Measurements from ENCODE around the gene PREX1. TPM values are rescaled to one million over a fixed set of nuclear protein-coding genes. Genes with fewer than 3 reads are reported as not detected.

PREX1 gene
- total RNA-seq, 1 experiment from 2014 or later: 20.0 TPM

DNA sequence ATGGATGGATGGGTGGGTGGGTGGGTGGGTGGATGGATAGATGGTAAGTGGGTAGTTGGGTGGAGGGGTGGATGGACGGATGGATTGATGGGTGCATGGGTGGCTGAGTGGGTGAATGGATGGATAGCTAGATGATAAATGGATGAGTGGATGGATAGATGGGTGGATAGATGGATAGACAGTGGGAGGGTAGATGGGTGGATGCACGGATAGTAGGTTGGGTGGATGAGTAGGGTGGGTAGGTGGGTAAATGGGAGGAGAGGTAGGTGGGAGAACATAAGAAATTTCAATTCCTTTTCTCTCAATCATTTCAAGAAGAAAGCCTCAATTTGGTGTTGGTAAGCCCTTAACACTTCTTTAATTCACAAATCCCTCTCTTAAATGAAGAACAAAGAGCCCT is 186.9 kb downstream of the PREX1 start:
- H3K4me1 ChIP-seq (ENCODE audit: control insufficient read depth, insufficient read depth, low read length): no peaks in the 10 kb centered on the region
- BruUV-seq (replicated peaks): no TSS peak
- no peak for DNase-seq (ENCODE audit: low read depth, low spot score)
- no peaks in the 10 kb centered on the region for H3K27me3 ChIP-seq (ENCODE audit: control insufficient read depth, insufficient read depth, low read length)
- no peak for TF ChIP-seq SIN3A (IDR thresholded peaks at IDR 0.05; ENCODE audit: borderline replicate concordance, insufficient read depth, low read depth, low read length)
- TF ChIP-seq POLR2AphosphoS5 (IDR thresholded peaks at IDR 0.05; ENCODE audit: low read depth, low read length): no peak
- TF ChIP-seq, protein P1, sequence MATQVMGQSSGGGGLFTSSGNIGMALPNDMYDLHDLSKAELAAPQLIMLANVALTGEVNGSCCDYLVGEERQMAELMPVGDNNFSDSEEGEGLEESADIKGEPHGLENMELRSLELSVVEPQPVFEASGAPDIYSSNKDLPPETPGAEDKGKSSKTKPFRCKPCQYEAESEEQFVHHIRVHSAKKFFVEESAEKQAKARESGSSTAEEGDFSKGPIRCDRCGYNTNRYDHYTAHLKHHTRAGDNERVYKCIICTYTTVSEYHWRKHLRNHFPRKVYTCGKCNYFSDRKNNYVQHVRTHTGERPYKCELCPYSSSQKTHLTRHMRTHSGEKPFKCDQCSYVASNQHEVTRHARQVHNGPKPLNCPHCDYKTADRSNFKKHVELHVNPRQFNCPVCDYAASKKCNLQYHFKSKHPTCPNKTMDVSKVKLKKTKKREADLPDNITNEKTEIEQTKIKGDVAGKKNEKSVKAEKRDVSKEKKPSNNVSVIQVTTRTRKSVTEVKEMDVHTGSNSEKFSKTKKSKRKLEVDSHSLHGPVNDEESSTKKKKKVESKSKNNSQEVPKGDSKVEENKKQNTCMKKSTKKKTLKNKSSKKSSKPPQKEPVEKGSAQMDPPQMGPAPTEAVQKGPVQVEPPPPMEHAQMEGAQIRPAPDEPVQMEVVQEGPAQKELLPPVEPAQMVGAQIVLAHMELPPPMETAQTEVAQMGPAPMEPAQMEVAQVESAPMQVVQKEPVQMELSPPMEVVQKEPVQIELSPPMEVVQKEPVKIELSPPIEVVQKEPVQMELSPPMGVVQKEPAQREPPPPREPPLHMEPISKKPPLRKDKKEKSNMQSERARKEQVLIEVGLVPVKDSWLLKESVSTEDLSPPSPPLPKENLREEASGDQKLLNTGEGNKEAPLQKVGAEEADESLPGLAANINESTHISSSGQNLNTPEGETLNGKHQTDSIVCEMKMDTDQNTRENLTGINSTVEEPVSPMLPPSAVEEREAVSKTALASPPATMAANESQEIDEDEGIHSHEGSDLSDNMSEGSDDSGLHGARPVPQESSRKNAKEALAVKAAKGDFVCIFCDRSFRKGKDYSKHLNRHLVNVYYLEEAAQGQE (IDR thresholded peaks at IDR 0.05; ENCODE audit: insufficient read depth in 1 of 2, low read depth in 2 of 2, low read length in 1 of 2): no peak
- TF ChIP-seq, protein P2, sequence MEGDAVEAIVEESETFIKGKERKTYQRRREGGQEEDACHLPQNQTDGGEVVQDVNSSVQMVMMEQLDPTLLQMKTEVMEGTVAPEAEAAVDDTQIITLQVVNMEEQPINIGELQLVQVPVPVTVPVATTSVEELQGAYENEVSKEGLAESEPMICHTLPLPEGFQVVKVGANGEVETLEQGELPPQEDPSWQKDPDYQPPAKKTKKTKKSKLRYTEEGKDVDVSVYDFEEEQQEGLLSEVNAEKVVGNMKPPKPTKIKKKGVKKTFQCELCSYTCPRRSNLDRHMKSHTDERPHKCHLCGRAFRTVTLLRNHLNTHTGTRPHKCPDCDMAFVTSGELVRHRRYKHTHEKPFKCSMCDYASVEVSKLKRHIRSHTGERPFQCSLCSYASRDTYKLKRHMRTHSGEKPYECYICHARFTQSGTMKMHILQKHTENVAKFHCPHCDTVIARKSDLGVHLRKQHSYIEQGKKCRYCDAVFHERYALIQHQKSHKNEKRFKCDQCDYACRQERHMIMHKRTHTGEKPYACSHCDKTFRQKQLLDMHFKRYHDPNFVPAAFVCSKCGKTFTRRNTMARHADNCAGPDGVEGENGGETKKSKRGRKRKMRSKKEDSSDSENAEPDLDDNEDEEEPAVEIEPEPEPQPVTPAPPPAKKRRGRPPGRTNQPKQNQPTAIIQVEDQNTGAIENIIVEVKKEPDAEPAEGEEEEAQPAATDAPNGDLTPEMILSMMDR (IDR thresholded peaks at IDR 0.05): no peak
- no peak for TF ChIP-seq TCF7L2 (IDR thresholded peaks at IDR 0.05; ENCODE audit: low read depth, low read length)
- ChIA-PET POLR2A (no interaction called here), CTCF (no interaction called here)
- no peaks in the 10 kb centered on the region for H3K36me3 ChIP-seq (ENCODE audit: control insufficient read depth, insufficient read depth, low read length)
- in situ Hi-C loops (cut with HindIII; ENCODE audit: low pct_unique_long_range_greater_than_20kb, low sequenced_read_pairs): no loop called here
- no peaks in the 10 kb centered on the region for H3K9me3 ChIP-seq (ENCODE audit: control insufficient read depth, insufficient read depth, low read depth, low read length)
- no peak overlapping the region for H3K27ac ChIP-seq (ENCODE audit: low read length)
- no peak for ATAC-seq
- intact Hi-C loops (cut with micrococcal nuclease; ENCODE audit: unreplicated experiment): no loop called here
- no peak overlapping the region for H3K4me3 ChIP-seq (ENCODE audit: low read depth in 2 of 2, low read length in 2 of 2)

DNA sequence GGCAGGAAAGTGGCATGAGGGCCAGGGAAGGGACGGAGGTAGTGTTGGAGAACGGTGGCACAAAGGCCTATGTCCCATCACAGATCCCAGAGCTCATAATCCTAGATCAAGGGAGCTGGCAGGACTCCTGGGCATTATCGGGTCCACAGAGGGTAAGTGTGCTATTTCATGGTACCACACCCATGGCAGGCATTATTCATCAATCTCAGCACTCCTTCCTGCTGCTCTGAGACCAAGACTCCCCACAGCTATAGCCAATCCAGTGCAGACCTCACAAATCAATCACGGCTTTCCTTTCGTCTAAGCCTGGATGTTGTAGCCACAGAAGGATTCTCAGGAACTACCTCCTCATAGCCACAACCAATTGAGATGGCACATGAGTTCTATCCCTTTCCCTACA is 187.9 kb downstream of the PREX1 start:
- BruUV-seq (replicated peaks): no TSS peak
- Histone ChIP-seq H3K27ac (ENCODE audit: low read length) (no peak overlapping the region), H3K27me3 (ENCODE audit: control insufficient read depth, insufficient read depth, low read length) (no peaks in the 10 kb centered on the region), H3K4me3 (ENCODE audit: low read depth in 2 of 2, low read length in 2 of 2) (no peak overlapping the region), H3K4me1 (ENCODE audit: control insufficient read depth, insufficient read depth, low read length) (no peaks in the 10 kb centered on the region), H3K36me3 (ENCODE audit: control insufficient read depth, insufficient read depth, low read length) (no peaks in the 10 kb centered on the region), H3K9me3 (ENCODE audit: control insufficient read depth, insufficient read depth, low read depth, low read length) (no peaks in the 10 kb centered on the region)
- ATAC-seq (no peak), DNase-seq (ENCODE audit: low read depth, low spot score) (no peak)
- intact Hi-C loops (cut with micrococcal nuclease; ENCODE audit: unreplicated experiment): no loop called here
- ChIA-PET CTCF (no interaction called here), POLR2A (no interaction called here)
- in situ Hi-C loops (cut with HindIII; ENCODE audit: low pct_unique_long_range_greater_than_20kb, low sequenced_read_pairs): no loop called here
- TF ChIP-seq TCF7L2 (IDR thresholded peaks at IDR 0.05; ENCODE audit: low read depth, low read length): no peak
- TF ChIP-seq, protein P2 (IDR thresholded peaks at IDR 0.05): no peak
- no peak for TF ChIP-seq SIN3A (IDR thresholded peaks at IDR 0.05; ENCODE audit: borderline replicate concordance, insufficient read depth, low read depth, low read length)
- TF ChIP-seq, protein P1 (IDR thresholded peaks at IDR 0.05; ENCODE audit: insufficient read depth in 1 of 2, low read depth in 2 of 2, low read length in 1 of 2): no peak
- TF ChIP-seq POLR2AphosphoS5 (IDR thresholded peaks at IDR 0.05; ENCODE audit: low read depth, low read length): no peak

Data from Panc1 (cell line).